Colonic mucosa (tissue), 4 donors: ENCODE data around the gene MARK2. TPM values are rescaled to one million over a fixed set of nuclear protein-coding genes. Genes with fewer than 3 reads are reported as not detected.
A peak's percentile ranks its signal among the peaks of the same experiment; 100 is the strongest.

Source experiments
- DNase-seq: peaks from one replicate; pipeline ENCODE4 v3.0.0-alpha.2; 2020
- H3K27ac ChIP-seq: fragments of 200-600 bp; one replicate; pipeline ENCODE4 v1.8.0; 2021
- H3K27me3 ChIP-seq: fragments of 200-600 bp; one replicate; pipeline ENCODE4 v1.8.0; 2021
- H3K36me3 ChIP-seq: fragments of 200-600 bp; one replicate; pipeline ENCODE4 v1.8.0; 2021
- H3K4me1 ChIP-seq: fragments of 200-600 bp; one replicate; pipeline ENCODE4 v1.8.0; 2021; ENCODE audit warnings: mild to moderate bottlenecking
- H3K4me3 ChIP-seq: fragments of 200-600 bp; one replicate; pipeline ENCODE4 v1.8.0; 2021
- H3K9ac ChIP-seq, 2 donors: one replicate each; pipeline ENCODE4 v1.7.0; 2013; ENCODE audit warnings: control low read depth in 2 of 2, low read depth in 2 of 2, low read length in 2 of 2
- H3K9me3 ChIP-seq: fragments of 200-600 bp; one replicate; pipeline ENCODE4 v1.8.0; 2021
- CTCF ChIP-seq: fragments of 200-600 bp; IDR thresholded peaks from one replicate; pipeline ENCODE4 v1.8.0; 2022; ENCODE audit warnings: antibody characterized with exemption, mild to moderate bottlenecking
- intact Hi-C: fragments of 100-400 bp; cut with DNase I; formaldehyde crosslinking; loops from one replicate; pipeline ENCODE4 v1.14.1; 2022
- total RNA-seq, 2 donors: library from RNA; stranded (reverse); fragmentation: NEBNext Ultra II Directional in 1 of 2; extraction: Animal tissue kit (Norgen Biotek cat#: 25700) in 1 of 2; gene quantifications; one replicate each; pipeline ENCODE4 v1.2.1, GENCODE V29; 2021
- donor health status: healthy.
- donor health status: DM: no; HTN: no; CAD: no.
- donor health status: DM: no; HTN: no; CAD: no.

MARK2 gene
- total RNA-seq, 2 donors from 2014 or later: 86.8 to 96.8 TPM

- Histone ChIP-seq H3K27me3 (no peaks in the 10 kb centered on the region), H3K27ac (no peak overlapping the region), H3K4me1 (peaks cover 32% of the 10 kb centered on the region), H3K36me3 (no peaks in the 10 kb centered on the region), H3K9ac (no peak overlapping the region), H3K4me3 (no peak overlapping the region), H3K9me3 (no peaks in the 10 kb centered on the region)
- intact Hi-C loops: no loop called here
- TF ChIP-seq CTCF: no peak
- no peak for DNase-seq
Measured at GRCh38 chr11:63843041-63843440, 4.1 kb downstream of the MARK2 start.

GRCh38 chr11:63844836-63845235 is 5.9 kb downstream of the MARK2 start:
- intact Hi-C loops: no loop called here
- Histone ChIP-seq H3K27me3 (no peaks in the 10 kb centered on the region), H3K4me1 (peaks cover 31% of the 10 kb centered on the region), H3K27ac (no peak overlapping the region), H3K4me3 (no peak overlapping the region), H3K36me3 (no peaks in the 10 kb centered on the region), H3K9ac (peak overlapping the region in 1 of 2 donors; percentile 12), H3K9me3 (no peaks in the 10 kb centered on the region)
- TF ChIP-seq CTCF: no peak
- DNase-seq: no peak

GRCh38 chr11:63845303-63845702 is 6.4 kb downstream of the MARK2 start:
- Histone ChIP-seq H3K4me3 (no peak overlapping the region), H3K9ac (peak overlapping the region in 1 of 2 donors; percentile 12), H3K27ac (no peak overlapping the region), H3K36me3 (no peaks in the 10 kb centered on the region), H3K27me3 (no peaks in the 10 kb centered on the region), H3K4me1 (peaks cover 31% of the 10 kb centered on the region), H3K9me3 (no peaks in the 10 kb centered on the region)
- DNase-seq: no peak
- intact Hi-C loops: no loop called here
- TF ChIP-seq CTCF: no peak

GRCh38 chr11:63845911-63846310 is 7.0 kb downstream of the MARK2 start:
- Histone ChIP-seq H3K4me3 (no peak overlapping the region), H3K9me3 (no peaks in the 10 kb centered on the region), H3K36me3 (no peaks in the 10 kb centered on the region), H3K27me3 (no peaks in the 10 kb centered on the region), H3K9ac (no peak overlapping the region), H3K4me1 (peaks cover 30% of the 10 kb centered on the region), H3K27ac (no peak overlapping the region)
- no peak for TF ChIP-seq CTCF
- intact Hi-C loops: no loop called here
- DNase-seq: no peak

- H3K4me1 ChIP-seq: peaks cover 24% of the 10 kb centered on the region
- H3K9ac ChIP-seq: peak overlapping the region in 1 of 2 donors; percentile 72
- H3K9me3 ChIP-seq: no peaks in the 10 kb centered on the region
- no peak overlapping the region for H3K27ac ChIP-seq
- DNase-seq: no peak
- no peak for TF ChIP-seq CTCF
- H3K36me3 ChIP-seq: no peaks in the 10 kb centered on the region
- no peak overlapping the region for H3K4me3 ChIP-seq
- H3K27me3 ChIP-seq: no peaks in the 10 kb centered on the region
- intact Hi-C loops: no loop called here
Measured at GRCh38 chr11:63846897-63847296, 8.0 kb downstream of the MARK2 start.

GRCh38 chr11:63847363-63847762 is 8.5 kb downstream of the MARK2 start:
- H3K36me3 ChIP-seq: no peaks in the 10 kb centered on the region
- H3K4me1 ChIP-seq: peaks cover 22% of the 10 kb centered on the region
- H3K9ac ChIP-seq: peak overlapping the region in 1 of 2 donors; percentile 72
- H3K27ac ChIP-seq: peak overlapping the region; percentile 31
- H3K9me3 ChIP-seq: no peaks in the 10 kb centered on the region
- H3K4me3 ChIP-seq: no peak overlapping the region
- DNase-seq: peak; percentile 71
- no peaks in the 10 kb centered on the region for H3K27me3 ChIP-seq
- no peak for TF ChIP-seq CTCF
- intact Hi-C loops: no loop called here
